ENCODE measurements around the gene MUC3A.
"Not testable (repeated sequence)": the region's sequence is repeated elsewhere in the genome, so short reads cannot be mapped to it uniquely, and the experiment has no call there.

DNA sequence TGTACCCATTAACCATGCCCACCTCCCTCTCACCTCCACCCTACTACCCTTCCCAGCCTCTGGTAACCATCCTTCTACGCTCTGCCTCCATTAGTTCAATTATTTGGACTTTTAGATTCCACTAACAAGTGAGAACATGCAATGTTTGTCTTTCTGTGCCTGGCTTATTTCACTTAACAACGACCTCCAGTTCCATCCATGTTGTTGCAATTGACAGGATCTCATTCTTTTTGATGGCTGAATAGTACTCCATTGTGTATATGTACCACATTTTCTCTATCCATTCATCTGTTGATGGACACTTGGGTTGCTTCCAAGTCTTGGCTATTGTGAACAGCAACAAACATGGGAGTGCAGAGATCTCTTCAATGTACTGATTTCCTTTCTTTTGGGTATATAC lies 58.0 kb downstream of the MUC3A start:
- TF ChIP-seq, protein P1, sequence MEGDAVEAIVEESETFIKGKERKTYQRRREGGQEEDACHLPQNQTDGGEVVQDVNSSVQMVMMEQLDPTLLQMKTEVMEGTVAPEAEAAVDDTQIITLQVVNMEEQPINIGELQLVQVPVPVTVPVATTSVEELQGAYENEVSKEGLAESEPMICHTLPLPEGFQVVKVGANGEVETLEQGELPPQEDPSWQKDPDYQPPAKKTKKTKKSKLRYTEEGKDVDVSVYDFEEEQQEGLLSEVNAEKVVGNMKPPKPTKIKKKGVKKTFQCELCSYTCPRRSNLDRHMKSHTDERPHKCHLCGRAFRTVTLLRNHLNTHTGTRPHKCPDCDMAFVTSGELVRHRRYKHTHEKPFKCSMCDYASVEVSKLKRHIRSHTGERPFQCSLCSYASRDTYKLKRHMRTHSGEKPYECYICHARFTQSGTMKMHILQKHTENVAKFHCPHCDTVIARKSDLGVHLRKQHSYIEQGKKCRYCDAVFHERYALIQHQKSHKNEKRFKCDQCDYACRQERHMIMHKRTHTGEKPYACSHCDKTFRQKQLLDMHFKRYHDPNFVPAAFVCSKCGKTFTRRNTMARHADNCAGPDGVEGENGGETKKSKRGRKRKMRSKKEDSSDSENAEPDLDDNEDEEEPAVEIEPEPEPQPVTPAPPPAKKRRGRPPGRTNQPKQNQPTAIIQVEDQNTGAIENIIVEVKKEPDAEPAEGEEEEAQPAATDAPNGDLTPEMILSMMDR (IDR thresholded peaks at IDR 0.05): not testable (repeated sequence)
- TF ChIP-seq POLR2A, POLR2AphosphoS5 (IDR thresholded peaks at IDR 0.05): not testable (repeated sequence)
